Measurements from ENCODE around the gene ITPKB.
A peak's percentile ranks its signal among the peaks of the same experiment; 100 is the strongest.

Gene ITPKB

DNA sequence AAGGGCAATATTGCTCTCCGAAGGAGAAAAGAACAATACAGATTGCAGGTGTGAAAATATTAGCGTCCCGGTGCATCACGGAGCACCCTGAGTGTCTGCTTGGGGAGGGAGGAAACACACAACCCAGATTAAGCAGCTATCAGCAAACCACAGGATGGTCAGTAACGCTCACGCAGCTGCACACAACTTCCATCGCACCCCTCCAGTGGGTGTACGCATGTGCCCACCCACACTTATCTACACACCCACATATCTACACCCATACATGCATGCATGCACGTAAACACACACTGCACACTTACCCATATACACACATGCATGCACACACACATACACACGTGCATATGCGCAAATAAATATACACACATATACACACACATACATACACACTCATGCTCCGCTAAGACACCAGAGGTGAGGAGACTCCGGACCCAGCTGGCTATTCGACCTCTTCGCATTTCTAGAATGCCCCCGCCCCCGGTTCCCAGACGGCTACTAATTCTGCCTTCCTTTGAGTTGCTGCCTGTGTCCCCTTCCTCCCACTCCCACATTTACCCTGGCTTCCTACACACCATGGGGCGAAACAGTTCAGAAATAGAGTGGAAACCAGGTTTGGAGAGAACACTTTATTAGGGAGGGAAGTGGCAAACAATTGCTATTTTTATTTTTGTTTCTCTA lies 26.2 kb downstream of the ITPKB start:
- peak; percentile 47 for DNase-seq (ENCODE audit: low read depth, low spot score)
- H3K4me3 ChIP-seq (ENCODE audit: low read length) = peak overlapping the region; percentile 28

DNA sequence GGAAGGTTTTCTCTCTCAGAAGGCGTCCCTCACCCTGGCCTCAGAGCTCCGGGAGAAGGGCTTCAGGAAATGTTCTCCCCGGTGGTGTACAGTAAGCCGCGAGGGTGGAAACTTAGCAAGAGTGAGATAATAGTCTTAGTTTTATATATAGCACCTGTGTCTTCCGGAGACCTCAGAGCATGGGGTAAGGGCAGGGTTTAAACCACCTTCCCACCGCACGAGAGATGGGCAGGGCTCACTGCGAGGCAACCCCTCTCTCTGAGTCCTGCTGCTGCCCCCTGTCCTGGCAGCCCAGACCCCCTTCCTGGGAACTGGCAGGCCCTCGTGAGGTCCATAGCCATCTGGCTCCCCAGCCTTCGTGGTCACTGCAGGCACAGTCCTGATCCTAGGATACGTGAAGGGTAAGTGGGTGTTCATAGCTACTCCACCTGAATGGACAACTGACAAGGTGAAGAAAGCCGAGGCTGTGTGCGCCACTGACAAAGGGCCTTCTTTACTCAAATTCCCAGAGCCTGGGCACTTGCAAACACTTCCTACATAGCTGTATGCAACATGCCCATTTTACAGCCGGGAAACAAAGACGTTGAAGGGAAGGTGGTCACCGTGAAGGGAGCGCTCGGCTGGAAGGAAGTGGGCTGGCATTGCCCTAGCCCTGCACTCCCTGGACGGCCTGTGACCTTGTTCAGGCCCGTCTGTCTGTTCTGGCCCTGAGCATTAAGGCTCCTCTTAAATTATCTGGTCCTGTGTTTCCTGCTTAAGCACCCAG lies 26.9 kb downstream of the ITPKB start:
- peak overlapping the region; percentile 28 for H3K4me3 ChIP-seq (ENCODE audit: low read length)
- DNase-seq (ENCODE audit: low read depth, low spot score) = peak; percentile 75

DNA sequence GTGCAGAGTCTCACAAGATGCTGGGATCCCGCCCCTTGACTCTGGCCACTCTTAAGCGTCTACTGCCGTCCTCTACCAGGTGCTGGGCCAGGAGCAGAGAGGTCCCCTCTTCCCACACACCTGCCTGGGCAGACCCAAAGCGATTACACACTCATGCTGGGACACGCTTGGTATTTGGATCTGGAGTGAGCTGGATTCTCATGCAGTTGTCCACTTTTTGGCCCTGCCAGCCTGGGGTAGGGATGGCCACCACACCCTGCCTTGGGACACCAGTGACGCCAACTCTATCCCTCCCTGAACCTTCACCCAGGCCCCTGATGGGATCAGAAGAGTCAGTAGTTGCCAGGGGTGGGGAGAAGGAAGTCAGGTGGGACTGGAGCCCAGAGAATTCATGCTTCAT lies 28.6 kb downstream of the ITPKB start:
- no peak for DNase-seq (ENCODE audit: low read depth, low spot score)
- H3K4me3 ChIP-seq (ENCODE audit: low read length) = no peak overlapping the region

DNA sequence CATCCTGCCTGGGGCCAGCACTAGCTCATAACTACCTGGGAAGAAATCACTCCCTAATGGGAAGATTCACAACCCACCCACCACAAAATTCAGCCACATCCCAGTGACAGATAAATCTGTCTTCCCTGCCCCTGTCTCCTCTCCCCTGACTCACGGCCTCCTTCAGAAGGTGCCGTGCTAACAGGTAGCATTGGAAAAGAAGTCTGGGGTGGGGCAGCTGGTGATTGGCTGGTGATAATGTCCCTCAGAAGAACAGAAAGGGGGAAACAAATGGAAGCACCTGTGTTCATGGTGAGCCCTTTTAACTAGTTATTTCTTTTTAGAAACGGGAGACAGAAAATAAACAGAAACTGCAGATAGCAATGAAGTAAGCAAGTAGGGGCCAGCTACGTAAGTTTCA lies 29.1 kb downstream of the ITPKB start:
- DNase-seq (ENCODE audit: low read depth, low spot score) = no peak
- H3K4me3 ChIP-seq (ENCODE audit: low read length) = no peak overlapping the region

DNA sequence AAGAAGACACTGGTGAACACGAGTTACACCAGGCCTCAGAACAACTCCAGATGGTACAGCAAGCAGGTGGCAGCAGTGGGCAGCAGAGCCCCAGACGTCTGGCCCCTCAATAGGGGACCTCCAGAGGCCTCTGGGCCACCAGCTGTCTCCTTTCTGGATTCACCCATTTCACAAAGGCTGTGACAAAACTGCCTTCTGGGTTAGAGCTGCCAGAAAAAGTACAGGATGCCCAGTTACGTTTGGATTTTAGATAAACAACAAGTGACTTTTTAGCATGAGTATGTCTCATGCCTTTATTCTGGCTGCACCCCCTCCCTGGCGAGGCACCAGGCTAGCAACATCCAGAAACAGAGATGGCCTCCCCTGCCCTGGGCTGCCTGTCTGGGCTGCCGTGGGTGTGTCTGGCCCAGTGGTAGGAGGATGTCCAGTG lies 30.1 kb downstream of the ITPKB start:
- no peak for DNase-seq (ENCODE audit: low read depth, low spot score)

GRCh38 chr1:226708342-226708780 lies 30.7 kb downstream of the ITPKB start:
- DNase-seq (ENCODE audit: low read depth, low spot score) = no peak

More for the DNA sequence above, 30.1 kb downstream of the ITPKB start:
- no peak overlapping the region for H3K4me3 ChIP-seq (ENCODE audit: low read length)

GRCh38 chr1:226706684-226707083 lies 32.4 kb downstream of the ITPKB start:
- H3K4me3 ChIP-seq (ENCODE audit: low read length) = no peak overlapping the region
- no peak for DNase-seq (ENCODE audit: low read depth, low spot score)

More at GRCh38 chr1:226708342-226708780, 30.7 kb downstream of the ITPKB start:
- H3K4me3 ChIP-seq (ENCODE audit: low read length) = no peak overlapping the region

DNA sequence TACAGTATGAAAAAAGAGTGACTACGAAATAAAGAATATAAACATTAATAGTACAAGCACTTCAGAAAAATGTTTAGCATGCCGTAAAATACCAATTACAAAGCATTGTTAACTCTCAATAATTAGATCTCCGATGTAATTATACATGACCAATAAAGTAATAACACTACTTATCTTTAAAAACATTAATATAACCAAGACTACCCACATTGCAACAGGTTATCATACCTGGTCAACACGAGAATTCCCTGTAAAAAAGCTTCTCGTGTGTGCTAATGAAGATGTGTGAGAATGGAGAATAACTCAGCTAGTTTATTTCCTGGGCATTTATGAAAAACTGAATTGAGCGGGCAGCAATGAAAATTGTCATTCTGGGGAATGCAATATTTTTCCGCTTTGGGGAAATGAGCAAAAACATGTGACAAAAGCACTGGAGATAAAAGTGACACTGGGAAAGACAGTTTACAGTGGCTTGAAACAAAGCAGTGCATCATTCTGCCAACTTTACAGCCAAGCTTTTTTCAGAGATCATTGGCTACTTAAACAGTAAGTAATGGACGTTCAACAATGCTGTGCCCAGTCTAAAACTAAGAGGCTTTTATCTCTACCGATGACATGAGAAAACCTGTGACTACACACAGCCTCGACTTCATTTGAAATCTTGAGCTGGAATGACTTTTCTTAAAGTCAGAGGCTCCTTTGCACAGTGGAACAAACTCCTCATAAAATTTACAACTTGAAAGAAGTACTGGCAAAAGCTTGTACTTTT lies 34.7 kb downstream of the ITPKB start:
- DNase-seq (ENCODE audit: low read depth, low spot score) = no peak
- peak overlapping the region; percentile 76; the same call in 1 of the 2 replicates for H3K4me3 ChIP-seq (ENCODE audit: low read length)

DNA sequence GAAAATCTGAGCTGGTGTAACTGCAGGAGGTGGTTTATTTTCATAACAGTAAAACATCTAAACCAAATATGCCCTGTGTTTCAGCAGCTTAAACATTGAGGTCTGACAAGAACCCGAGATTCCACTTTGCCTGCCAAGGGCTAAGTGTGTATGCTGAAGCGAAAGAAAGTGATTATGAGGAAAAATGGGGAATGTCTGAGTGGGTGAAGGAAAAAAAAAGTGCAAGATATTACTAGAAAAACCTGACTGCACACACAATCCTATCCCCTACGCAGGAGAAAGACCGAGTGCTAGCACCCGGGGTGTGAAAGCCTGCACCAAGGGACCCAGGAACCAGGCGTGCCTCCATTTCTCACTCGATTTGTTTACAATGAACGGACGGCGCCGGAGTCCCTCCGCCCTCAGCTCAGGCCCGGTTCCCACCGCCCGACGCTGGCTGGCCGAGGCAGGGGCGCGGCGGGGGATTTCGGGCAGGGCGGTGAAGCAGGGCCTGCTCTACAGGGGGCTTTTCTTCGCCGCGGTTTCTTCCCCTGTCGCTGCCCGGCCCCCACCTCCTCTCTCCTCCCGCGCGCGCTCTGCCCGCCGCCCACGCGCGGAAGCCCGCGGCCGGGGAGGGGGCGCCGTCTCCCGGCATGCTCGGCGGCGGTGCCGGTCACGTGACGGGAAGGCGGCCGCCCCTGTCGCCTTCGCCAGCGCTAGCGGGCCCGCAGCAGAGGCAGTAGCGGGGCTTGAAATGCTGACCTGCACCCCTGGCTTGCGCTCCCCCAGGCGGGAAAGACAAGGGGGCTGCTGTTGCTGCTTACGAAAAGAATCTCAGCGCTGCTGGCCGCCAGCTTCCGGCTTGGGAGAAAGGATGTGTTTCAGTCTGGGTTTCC lies 35.9 kb downstream of the ITPKB start:
- H3K4me3 ChIP-seq (ENCODE audit: low read length) = peak overlapping the region; percentile 76
- no peak for DNase-seq (ENCODE audit: low read depth, low spot score)

- DNase-seq (ENCODE audit: low read depth, low spot score) = no peak
- H3K4me3 ChIP-seq (ENCODE audit: low read length) = peak overlapping the region; percentile 76
Measured at GRCh38 chr1:226702318-226702956, 36.6 kb downstream of the ITPKB start.

DNA sequence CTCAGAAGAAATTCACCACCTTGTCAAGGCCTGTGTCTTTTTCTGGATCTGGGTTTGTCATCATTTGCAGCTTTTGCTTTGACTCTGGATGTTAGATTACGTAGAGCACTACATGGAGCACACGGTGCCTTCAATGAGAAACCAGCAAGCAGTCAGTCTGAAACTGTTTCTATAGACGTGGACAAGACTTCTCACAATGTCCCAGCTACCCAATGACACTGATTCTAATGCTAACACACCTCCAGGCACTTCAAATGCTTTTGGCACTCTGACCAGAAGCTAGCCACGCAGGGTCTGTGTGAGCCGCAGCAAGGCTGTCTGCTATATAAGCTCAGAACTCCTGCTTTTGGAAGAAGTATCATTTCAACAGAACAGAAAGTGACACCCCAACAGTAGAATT lies 38.2 kb downstream of the ITPKB start:
- no peak overlapping the region for H3K4me3 ChIP-seq (ENCODE audit: low read length)
- no peak for DNase-seq (ENCODE audit: low read depth, low spot score)

- DNase-seq (ENCODE audit: low read depth, low spot score) = no peak
- no peak overlapping the region for H3K4me3 ChIP-seq (ENCODE audit: low read length)
Measured at GRCh38 chr1:226699166-226699565, 39.9 kb downstream of the ITPKB start.

- no peak for DNase-seq (ENCODE audit: low read depth, low spot score)
- no peak overlapping the region for H3K4me3 ChIP-seq (ENCODE audit: low read length)
Measured at GRCh38 chr1:226698659-226699058, 40.4 kb downstream of the ITPKB start.

DNA sequence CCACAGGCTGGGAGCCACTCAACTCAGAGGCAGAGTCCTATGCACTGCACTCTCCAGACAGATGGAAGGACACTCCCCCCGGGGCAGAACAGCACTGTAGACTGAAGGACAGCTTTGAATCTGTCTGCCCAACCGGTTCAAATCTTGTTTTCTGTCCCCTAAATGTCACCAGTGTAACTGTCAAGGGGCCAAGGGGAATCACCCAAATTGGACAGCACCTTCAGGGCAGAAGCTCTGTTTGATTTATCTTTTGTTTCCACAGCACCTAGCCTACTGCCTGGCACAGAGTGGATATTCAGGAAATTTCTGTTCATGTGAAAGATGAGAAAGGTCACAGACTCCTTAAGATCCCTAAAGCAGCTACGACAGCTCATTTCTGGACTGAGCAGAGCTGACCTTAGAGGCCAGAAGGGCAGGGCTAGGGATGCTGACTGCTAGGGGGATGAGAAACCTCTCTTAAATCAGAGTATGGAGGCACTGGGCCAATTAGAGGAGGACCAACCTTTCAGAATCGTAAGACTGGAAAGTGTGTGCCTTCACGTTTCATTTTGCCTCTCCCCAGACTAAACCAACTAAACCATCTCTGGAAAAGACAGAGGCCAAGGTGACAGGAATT lies 41.0 kb downstream of the ITPKB start:
- no peak overlapping the region for H3K4me3 ChIP-seq (ENCODE audit: low read length)
- DNase-seq (ENCODE audit: low read depth, low spot score) = no peak

DNA sequence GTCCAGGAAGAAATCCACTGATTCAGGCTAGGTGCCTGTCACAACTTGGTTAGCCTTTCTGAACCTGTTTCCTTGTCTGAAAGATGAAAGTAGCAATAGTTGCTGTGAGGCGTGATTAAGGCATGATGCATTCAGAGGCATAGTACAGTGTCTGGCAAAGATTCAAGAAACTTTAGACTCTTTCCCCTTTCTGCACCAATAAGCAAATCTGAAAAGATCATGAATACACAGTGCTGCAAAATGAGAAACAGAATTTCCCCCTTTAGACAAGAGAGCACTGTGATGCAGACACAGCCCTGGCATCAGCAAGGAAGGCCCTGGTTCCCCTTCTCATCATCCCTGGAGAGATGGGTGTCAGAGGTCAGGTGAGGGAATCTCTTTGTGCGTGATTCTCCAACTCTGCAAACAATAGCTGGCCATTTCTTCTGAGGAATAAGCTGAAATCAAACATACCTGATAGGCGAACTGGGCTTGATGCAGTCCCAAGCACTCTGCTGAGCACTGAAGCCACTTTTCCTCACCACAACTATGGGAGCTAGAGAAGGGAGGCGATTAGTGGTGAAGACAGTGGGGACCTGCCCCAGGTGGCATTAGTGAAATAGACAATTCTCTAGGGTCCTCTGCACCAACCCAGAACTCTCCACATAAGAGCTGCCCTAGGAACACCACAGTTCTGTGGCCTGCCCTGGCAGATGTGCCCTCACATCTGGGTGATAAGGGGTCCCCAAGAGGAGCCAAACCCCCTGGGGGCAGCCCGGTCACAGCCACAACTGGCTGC lies 41.7 kb downstream of the ITPKB start:
- no peak for DNase-seq (ENCODE audit: low read depth, low spot score)

DNA sequence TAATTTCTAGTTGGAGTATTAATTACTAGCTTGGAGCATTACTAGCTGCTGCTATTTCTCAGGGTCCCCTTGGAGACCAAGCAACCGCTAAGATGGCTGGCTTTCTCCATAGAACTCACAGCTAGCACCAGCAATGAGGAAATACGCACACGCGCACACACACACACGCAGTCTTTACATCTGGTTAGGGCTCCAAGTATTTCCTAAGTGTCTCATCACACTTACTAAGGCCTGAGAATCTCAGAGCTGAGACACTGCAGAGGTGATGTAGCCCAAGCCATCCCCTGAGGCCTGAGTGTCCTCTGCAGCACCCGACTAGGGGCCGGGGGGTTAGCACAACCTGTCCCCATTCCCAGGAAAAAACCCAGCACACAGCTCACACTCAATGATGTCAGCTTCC lies 42.5 kb downstream of the ITPKB start:
- H3K4me3 ChIP-seq (ENCODE audit: low read length) = no peak overlapping the region
- DNase-seq (ENCODE audit: low read depth, low spot score) = no peak

More for the DNA sequence above, 41.7 kb downstream of the ITPKB start:
- no peak overlapping the region for H3K4me3 ChIP-seq (ENCODE audit: low read length)

DNA sequence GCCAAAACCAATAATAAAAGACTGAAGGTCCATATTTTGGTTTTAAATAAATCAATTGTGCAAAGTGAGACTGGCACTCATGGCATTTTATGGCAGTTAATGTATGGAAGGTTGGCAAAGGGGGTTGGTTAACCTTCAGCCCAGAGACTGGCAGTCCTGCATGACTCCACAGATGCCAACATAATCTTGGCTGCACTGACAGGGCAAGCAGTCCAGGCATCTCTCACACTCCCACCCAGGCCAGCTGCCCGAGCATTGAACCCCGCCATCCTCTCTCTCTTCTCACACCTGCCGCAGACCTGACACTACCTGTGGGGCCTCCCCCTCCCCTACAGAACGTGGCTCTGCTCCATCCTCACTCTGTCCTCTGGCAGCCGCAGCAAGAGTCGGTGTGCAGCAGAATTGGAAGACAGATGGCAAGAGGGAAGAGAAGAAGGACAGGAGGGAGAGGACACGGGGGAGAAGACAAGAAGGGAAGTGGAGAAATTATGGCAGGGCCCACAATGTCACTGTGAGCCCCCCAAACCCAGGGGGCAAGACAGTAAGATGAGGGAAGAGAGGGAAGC lies 43.7 kb downstream of the ITPKB start:
- DNase-seq (ENCODE audit: low read depth, low spot score) = no peak
- no peak overlapping the region for H3K4me3 ChIP-seq (ENCODE audit: low read length)

Data from Jurkat, Clone E6-1 (cell line).